ENCODE results near the gene CYB561D2.
"Not testable (repeated sequence)": the region's sequence is repeated elsewhere in the genome, so short reads cannot be mapped to it uniquely, and the experiment has no call there.

CYB561D2 gene

DNA sequence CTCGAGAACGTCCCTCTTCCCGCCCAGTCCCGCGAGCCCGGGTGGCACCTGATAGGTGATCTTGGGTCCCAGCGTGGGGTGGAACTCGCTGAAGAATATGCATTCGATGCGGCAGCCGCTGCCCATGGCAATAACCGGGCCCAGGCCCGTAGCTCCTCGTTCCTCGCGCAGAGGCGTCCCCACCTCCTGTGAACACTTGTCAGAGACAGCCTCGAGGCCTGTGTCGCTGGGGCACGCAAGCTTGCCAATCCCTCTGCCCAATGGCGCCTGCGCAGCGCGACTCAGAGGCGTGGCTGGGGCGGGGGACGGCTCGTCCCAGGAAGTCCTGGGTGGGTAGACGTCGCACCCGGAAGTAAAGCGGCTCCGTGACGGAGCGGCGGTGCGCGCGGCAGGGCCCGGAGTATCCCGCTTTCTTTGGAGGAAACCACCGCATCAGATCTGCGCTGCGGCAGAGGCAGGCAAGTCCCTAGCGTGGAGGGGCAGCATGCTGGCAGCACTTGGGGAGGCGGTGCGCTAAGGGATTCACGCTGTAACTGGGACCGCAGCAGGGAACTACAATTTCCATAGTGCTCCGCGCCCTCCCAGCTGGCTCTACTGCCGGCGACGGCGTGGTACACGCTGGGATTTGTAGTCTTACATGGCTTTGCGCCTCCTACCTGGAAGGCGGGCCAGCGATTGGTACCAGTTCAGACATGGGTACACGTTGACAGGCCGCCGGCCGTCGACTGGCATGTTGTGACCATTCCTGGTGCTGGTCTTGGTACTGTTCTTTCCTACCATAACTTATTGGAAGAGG, at the start of gene CYB561D2, which contains the start of gene NPRL2:
Gene CYB561D2 (plus strand): TSS at position 336 of the 796 bp plus-strand sequence. CDS start 572 bp downstream, outside the sequence.
Gene NPRL2 (minus strand): TSS at position 249 of the 796 bp plus-strand sequence. CDS start 123 bp downstream, at position 126.
- peak; percentile 66 to 99 (median 97) for DNase-seq

- no peak for DNase-seq
These were observed 48.3 kb upstream of the CYB561D2 start for GRCh38 chr3:50302095-50303012.

DNA sequence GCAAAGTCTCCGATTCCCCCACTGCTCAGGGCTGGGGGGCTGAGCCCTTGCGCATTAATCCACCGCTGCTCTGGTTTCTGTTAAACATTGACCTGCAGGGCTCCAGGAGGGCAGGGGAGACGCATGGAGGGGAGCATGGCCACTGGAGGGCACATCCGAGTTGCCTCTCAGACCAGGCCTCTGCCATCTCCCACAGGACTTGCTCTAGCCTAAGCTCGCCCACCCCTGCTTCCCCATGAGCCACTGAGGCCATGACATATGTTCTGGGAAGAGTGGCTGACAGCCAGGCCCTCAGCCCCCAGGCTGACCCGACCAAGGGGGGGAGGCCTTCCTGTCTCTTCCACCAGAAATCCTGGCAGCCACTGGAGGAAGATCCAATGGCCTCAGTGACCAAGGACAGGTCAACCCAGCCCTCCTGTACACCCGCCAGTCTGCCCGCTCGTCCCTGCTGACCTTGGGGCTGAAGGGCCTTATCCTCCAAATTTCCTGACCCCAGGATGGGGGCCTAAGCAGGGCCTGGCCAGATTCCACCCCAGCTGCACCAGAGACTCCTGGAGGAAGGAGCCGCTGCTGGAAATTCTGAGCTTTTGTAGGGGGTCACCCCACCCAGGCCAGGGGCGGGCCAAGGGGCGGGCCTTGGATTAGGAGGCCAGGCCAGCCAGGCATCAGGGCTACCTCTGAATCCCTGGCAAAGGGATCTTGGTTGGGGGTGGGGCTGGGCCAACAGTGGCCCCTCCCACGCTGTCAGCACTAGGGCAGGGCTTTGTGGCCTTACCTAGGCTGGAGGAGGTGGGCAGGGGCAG, 47.4 kb upstream of the CYB561D2 start, which contains the start of gene HYAL1:
Gene HYAL1 (minus strand): TSS at position 562 of the 803 bp plus-strand sequence. CDS start 618 bp downstream, outside the sequence.
- DNase-seq: no peak

GRCh38 chr3:50304601-50305000, 46.1 kb upstream of the CYB561D2 start:
- DNase-seq: no peak

GRCh38 chr3:50312041-50312440, 38.6 kb upstream of the CYB561D2 start:
- DNase-seq: not testable (repeated sequence)

DNA sequence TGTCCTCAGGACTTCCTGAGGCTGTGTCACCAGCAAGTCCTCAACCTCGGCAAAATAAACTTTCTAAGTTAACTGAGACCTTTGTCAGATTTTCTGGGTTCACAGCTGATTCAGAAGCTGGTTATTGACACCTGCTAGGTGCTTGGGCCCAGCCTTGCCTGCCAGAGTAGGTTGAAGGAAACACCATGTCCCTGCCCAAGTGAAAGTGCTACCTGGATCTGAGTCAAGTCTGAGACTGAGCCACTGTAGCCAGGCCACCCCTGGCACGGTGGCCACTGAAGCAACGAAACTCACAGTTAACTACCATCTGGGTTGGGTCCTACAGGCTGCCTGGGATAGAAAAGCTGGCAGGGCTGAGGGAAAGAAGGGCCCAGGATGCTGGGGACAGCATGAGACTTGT, 36.3 kb upstream of the CYB561D2 start:
- no peak for DNase-seq

DNA sequence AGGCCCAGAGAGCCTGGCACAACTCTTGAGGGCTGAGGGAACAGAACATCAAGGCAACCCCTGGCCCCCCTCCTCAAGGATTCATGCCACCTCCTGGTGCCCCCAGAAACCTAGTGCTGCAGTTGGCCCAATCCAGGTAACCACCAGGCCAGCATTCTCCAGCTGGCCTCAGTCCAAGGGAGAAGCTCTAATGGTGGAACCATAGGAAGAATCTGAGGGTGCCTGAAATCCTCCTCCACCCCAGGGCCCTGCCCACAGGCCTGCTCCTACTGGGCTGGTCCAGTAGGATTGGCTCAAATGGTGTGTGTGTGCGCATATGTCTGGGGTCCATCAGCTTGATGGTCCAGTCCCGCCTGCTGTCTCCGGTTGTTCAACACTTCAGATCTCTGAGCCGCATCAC, 35.8 kb upstream of the CYB561D2 start:
- DNase-seq: no peak

- no peak for DNase-seq
These were observed 33.9 kb upstream of the CYB561D2 start for GRCh38 chr3:50316657-50317242.

DNA sequence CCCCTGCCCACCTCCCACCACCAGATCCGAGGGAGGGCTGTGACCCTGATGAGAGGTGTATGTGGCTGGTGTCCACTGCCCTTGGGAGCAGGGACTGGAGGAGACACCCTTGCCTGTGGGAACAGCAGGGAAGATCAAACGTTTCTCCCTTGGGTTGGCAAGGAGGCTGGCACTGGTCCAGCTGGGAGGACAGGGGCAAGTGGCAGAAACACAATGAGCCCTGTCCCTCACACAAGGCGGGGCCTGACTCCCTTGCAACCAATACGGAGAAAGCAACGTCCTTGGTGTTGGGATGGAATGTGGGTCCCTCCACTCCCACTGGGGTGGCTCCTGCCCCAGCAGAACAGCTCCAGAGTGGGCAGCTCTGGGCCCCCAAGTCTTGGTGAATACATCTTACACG, 33.4 kb upstream of the CYB561D2 start:
- no peak for DNase-seq

GRCh38 chr3:50318163-50318562, 32.5 kb upstream of the CYB561D2 start:
- DNase-seq: no peak

GRCh38 chr3:50318615-50319014, 32.0 kb upstream of the CYB561D2 start:
- DNase-seq: no peak

DNA sequence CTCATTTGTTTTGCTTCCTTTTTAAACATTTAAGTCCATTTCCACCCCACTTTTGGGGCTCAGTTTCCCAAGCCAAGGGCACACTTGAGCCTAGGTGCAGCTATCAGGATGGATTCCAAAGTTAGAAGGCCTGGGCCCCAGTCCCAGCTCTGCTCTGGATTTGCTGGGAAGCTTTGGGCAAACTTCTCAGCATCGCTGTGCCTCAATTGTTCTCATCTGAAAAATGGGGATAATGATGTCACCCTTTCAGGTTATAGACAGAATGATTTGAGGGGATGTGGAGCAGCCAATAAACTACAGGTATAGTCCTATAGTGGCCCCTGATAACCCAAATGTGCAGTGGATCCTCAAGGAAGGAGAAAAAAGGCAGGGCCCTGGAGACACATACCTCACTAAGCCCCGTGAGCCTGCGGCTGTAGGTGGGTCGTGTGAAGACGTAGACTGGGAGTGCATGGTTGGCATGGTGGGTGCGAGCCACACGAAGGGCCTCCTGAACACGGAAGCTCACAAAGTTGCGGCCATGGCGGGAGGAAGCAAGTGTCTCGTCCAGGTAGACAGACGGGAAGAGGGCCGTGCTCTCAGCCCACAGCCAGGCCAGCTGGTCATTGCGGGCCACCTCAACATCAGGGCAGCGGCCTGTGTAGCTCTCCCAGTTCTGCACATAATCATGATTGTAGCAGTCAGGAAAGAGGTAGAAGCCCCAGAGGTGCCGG, 31.3 kb upstream of the CYB561D2 start:
- no peak for DNase-seq

DNA sequence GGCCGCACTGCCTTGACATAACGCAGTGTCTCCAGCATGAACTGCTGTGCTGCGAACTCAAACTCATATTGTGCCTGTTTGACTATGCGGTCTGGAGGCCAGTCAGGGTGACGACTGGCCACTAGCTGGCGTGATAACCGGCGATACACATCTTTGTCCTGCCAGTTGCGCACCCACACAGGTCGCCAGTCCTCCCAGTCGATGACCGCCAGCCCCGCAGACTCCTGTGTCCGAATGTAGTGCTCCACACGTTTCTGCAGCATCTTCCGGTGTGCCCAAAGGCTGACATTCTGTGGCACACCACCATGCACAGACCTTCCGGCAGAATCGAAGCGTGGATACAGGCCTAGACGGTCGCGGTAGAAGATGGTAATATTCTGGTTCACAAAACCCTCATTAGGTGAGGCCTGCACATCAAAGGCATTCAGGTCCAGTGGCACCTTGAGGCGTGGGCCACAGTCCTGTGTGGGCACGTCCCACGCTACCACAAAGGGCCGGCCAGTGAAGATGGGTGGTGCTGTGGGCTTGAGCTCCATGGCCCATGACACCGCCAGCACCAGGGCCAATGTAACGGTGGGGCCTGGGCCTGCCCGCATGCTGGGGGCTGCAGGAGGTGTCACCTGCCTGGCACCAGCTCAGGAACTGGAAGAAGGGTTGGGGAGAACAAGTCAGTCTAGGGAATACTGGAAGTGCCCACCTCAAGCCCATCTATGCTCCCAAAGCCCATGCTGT, 30.6 kb upstream of the CYB561D2 start:
- no peak for DNase-seq

- peak in 12 of 14 donors; percentile 83 to 99 (median 92) for DNase-seq
These were observed 29.8 kb upstream of the CYB561D2 start for GRCh38 chr3:50320853-50321335.

DNA sequence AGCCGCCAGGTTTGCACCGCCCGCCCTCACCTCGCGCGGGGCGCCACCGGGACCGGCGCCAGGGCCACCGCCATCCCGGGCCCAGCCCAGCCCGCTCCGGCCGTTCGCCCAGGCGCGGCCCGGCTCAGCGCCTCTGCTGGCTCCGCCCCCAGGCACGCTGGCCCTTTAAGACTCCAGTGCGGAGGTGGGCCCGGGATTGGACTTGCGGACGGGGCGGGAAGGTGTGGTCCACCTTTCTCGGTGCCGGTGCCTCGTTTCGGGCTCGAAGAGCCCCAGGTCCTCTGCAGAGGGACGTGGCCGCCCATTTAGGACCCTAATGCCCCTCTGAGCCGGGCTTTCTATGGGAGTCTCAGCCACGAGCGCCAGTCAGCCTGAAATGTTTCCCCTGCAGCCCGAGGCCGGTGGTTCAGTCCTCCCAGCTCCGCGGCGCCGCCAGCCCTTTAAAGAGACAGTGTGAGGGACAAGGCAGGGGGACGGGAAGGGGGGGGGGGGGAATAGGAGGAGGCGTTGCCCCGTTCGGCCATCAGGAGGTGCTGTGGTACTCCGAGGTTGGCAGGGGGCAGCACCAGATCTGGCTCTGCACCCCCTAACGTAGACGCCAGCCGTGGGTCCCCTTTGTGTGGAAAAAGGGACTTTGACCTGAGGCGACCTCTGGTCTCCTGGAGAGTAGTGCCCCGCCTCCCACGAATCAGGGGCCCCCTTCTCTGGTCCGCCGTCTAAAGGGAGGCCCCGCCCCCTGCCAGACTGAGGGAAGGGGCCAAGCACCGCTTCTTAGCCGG, 29.1 kb upstream of the CYB561D2 start:
- DNase-seq: peak; percentile 75 to 99 (median 92)

GRCh38 chr3:50322115-50322385, 28.6 kb upstream of the CYB561D2 start:
- DNase-seq: no peak

GRCh38 chr3:50322386-50323091, 28.1 kb upstream of the CYB561D2 start, which contains the start of gene HYAL2:
HYAL2 (minus strand) TSS chr3:50322745; CDS start chr3:50320489, 2,256 bp downstream.
- DNase-seq: no peak

DNA sequence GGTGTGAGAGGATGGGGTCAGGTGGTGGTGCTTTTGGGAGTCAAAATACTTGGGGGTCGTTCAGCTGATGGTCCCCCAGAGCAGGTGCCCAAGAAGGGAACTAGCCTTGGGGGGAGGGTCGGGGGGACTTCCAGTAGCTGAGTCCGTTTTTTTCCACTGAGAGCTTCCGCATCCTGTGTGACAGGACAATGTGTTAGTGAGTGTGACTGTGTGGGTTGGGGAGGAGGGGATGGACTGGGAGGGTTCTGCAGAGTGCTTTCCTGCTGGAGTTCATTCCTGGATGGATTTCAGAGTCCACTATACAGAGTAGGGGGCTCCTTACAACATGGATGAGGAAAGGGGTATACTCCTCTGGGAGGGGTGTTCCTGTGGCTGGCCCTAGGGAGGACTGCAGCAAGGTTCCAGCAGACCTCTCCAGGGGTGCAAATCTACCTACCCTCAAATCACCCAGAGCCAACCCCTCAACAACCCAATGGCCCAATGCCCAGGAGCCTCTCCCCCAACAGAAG, 27.5 kb upstream of the CYB561D2 start:
- DNase-seq: peak in 1 of 14 donors; percentile 32
